DND-41 (cell line): Measurements from ENCODE around the gene ZKSCAN1.

Experiments
- ATAC-seq: fragments of 200-7000 bp; cut with Tn5 transposase; 3 replicates; pipeline ENCODE4 v1.9.1; 2021; ENCODE audit warnings: low read depth; ENCODE audit not compliant: insufficient read depth
- DNase-seq: peaks from one replicate; pipeline ENCODE4 v3.0.0-alpha.2; 2020
- H2AFZ ChIP-seq: 2 replicates; pipeline ENCODE4 v1.6.0; 2012; ENCODE audit warnings: low read depth, low read length
- H3K27ac ChIP-seq: 2 replicates; pipeline ENCODE4 v1.5.1; 2012; ENCODE audit warnings: low read length, inconsistent platforms
- H3K27me3 ChIP-seq: fragments of 200-600 bp; sonication (generic); 2 replicates; pipeline ENCODE4 v1.6.0; 2012; ENCODE audit warnings: low read length, mild to moderate bottlenecking, inconsistent platforms; ENCODE audit not compliant: insufficient read depth, poor library complexity
- H3K36me3 ChIP-seq: 2 replicates; pipeline ENCODE4 v1.5.1; 2012; ENCODE audit warnings: low read length, inconsistent platforms; ENCODE audit not compliant: insufficient read depth
- H3K4me1 ChIP-seq: 2 replicates; pipeline ENCODE4 v1.5.1; 2012; ENCODE audit warnings: mild to moderate bottlenecking, low read length; ENCODE audit not compliant: insufficient read depth
- H3K4me2 ChIP-seq: 2 replicates; pipeline ENCODE4 v1.6.0; 2012; ENCODE audit warnings: mild to moderate bottlenecking, moderate library complexity, low read length, inconsistent platforms; ENCODE audit not compliant: insufficient read depth
- H3K4me3 ChIP-seq, 2 experiments: fragments of 200-600 bp in 1 of 2; shearing (Covaris generic) in 1 of 2; 2 replicates each; pipeline ENCODE4 v1.5.1; 2012 to 2016; ENCODE audit warnings: inconsistent platforms in 2 of 2, low read length in 2 of 2, mild to moderate bottlenecking in 2 of 2, low read depth in 1 of 2, moderate library complexity in 1 of 2
- H3K79me2 ChIP-seq: 2 replicates; pipeline ENCODE4 v1.6.0; 2012; ENCODE audit warnings: low read length, inconsistent platforms; ENCODE audit not compliant: insufficient read depth
- H3K9ac ChIP-seq: 2 replicates; pipeline ENCODE4 v1.6.0; 2012; ENCODE audit warnings: low read depth, mild to moderate bottlenecking, inconsistent platforms, low read length, moderate library complexity
- H3K9me3 ChIP-seq: 2 replicates; pipeline ENCODE4 v1.5.1; 2012; ENCODE audit warnings: low read length, moderate library complexity, mild to moderate bottlenecking, inconsistent platforms; ENCODE audit not compliant: insufficient read depth, severe bottlenecking
- H4K20me1 ChIP-seq: 2 replicates; pipeline ENCODE4 v1.6.0; 2012; ENCODE audit warnings: low read length; ENCODE audit not compliant: insufficient read depth
- EZH2 ChIP-seq: IDR thresholded peaks from 3 replicates; pipeline ENCODE4 v1.6.1; 2012; ENCODE audit warnings: borderline replicate concordance, low read depth, mild to moderate bottlenecking, moderate library complexity, low read length, inconsistent platforms; ENCODE audit not compliant: severe bottlenecking
- TF ChIP-seq, protein P1 (sequence below): IDR thresholded peaks from 2 replicates; pipeline ENCODE4 v1.5.1; 2012; ENCODE audit warnings: borderline replicate concordance, low read length, moderate library complexity, mild to moderate bottlenecking; ENCODE audit not compliant: poor library complexity, severe bottlenecking; ENCODE audit errors: extremely low read depth

Gene ZKSCAN1

GRCh38 chr7:100000239-100000638, 15.2 kb upstream of the ZKSCAN1 start:
- Histone ChIP-seq H3K9me3 (no peaks in the 10 kb centered on the region), H2AFZ (no peak overlapping the region), H4K20me1 (no peaks in the 10 kb centered on the region), H3K4me2 (no peak overlapping the region), H3K27me3 (no peaks in the 10 kb centered on the region), H3K4me1 (peaks cover 18% of the 10 kb centered on the region), H3K9ac (no peak overlapping the region), H3K36me3 (no peaks in the 10 kb centered on the region), H3K4me3 (no peak overlapping the region), H3K79me2 (no peaks in the 10 kb centered on the region), H3K27ac (no peak overlapping the region)
- ATAC-seq: no peak
- DNase-seq: no peak
- TF ChIP-seq, protein P1, sequence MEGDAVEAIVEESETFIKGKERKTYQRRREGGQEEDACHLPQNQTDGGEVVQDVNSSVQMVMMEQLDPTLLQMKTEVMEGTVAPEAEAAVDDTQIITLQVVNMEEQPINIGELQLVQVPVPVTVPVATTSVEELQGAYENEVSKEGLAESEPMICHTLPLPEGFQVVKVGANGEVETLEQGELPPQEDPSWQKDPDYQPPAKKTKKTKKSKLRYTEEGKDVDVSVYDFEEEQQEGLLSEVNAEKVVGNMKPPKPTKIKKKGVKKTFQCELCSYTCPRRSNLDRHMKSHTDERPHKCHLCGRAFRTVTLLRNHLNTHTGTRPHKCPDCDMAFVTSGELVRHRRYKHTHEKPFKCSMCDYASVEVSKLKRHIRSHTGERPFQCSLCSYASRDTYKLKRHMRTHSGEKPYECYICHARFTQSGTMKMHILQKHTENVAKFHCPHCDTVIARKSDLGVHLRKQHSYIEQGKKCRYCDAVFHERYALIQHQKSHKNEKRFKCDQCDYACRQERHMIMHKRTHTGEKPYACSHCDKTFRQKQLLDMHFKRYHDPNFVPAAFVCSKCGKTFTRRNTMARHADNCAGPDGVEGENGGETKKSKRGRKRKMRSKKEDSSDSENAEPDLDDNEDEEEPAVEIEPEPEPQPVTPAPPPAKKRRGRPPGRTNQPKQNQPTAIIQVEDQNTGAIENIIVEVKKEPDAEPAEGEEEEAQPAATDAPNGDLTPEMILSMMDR: no peak
- TF ChIP-seq EZH2: no peak

GRCh38 chr7:100003711-100004661, 11.4 kb upstream of the ZKSCAN1 start:
- H3K9me3 ChIP-seq: no peaks in the 10 kb centered on the region
- no peak for ATAC-seq
- no peak overlapping the region for H3K27ac ChIP-seq
- H3K27me3 ChIP-seq: no peaks in the 10 kb centered on the region
- no peak overlapping the region for H3K9ac ChIP-seq
- H3K4me3 ChIP-seq: no peak overlapping the region
- H3K4me1 ChIP-seq: no peaks in the 10 kb centered on the region
- no peaks in the 10 kb centered on the region for H4K20me1 ChIP-seq
- no peaks in the 10 kb centered on the region for H3K36me3 ChIP-seq
- no peaks in the 10 kb centered on the region for H3K79me2 ChIP-seq
- no peak for DNase-seq
- no peak overlapping the region for H2AFZ ChIP-seq
- no peak overlapping the region for H3K4me2 ChIP-seq
- TF ChIP-seq, protein P1: no peak
- TF ChIP-seq EZH2: no peak

- Histone ChIP-seq H3K27me3 (no peaks in the 10 kb centered on the region), H3K79me2 (no peaks in the 10 kb centered on the region), H3K9ac (no peak overlapping the region), H3K4me1 (no peaks in the 10 kb centered on the region), H3K9me3 (no peaks in the 10 kb centered on the region), H3K27ac (no peak overlapping the region), H4K20me1 (no peaks in the 10 kb centered on the region), H3K36me3 (no peaks in the 10 kb centered on the region), H2AFZ (no peak overlapping the region), H3K4me2 (no peak overlapping the region), H3K4me3 (no peak overlapping the region)
- TF ChIP-seq, protein P1: no peak
- TF ChIP-seq EZH2: no peak
- ATAC-seq (no peak), DNase-seq (no peak)
Observed at GRCh38 chr7:100007887-100008286, 7.5 kb upstream of the ZKSCAN1 start.
